ENCODE results near the gene AAMDC. TPM values are rescaled to one million over a fixed set of nuclear protein-coding genes. Genes with fewer than 3 reads are reported as not detected.

The AAMDC gene
- 116 and 166 TPM in 2 replicates for total RNA-seq

GRCh38 chr11:77820565-77821348 is at the start of gene AAMDC, which contains the start of gene RSF1:
Gene AAMDC, plus strand, starts transcription at chr11:77821144. Its CDS starts 21,353 bp downstream, at chr11:77842497.
Gene RSF1, minus strand, starts transcription at chr11:77820722. Its CDS starts 8 bp downstream, at chr11:77820714.

Other genes with a start within 250 kb of the AAMDC start
- 0.40 and 0.56 TPM in 2 replicates for gene AQP11, start 231.2 kb upstream of the AAMDC start, total RNA-seq
- 119 and 144 TPM in 2 replicates for gene CLNS1A, start 183.3 kb upstream of the AAMDC start, total RNA-seq
- 39.9 and 46.7 TPM in 2 replicates for gene RSF1, start 422 bp upstream of the AAMDC start, total RNA-seq
- 30.0 and 31.8 TPM in 2 replicates for gene INTS4, start 173.5 kb downstream of the AAMDC start, total RNA-seq
- gene KCTD14, start 202.1 kb downstream of the AAMDC start, total RNA-seq = 0.13 and 0.25 TPM in 2 replicates
- not detected in 2 replicates for gene THRSP, start 242.7 kb downstream of the AAMDC start, total RNA-seq

All from aortic smooth muscle cell (primary cell).